Measurements from ENCODE around the gene FAM193A. TPM values are rescaled to one million over a fixed set of nuclear protein-coding genes. Genes with fewer than 3 reads are reported as not detected.

The FAM193A gene
- total RNA-seq, 2 donors from 2014 or later = 36.2 to 36.5 TPM

DNA sequence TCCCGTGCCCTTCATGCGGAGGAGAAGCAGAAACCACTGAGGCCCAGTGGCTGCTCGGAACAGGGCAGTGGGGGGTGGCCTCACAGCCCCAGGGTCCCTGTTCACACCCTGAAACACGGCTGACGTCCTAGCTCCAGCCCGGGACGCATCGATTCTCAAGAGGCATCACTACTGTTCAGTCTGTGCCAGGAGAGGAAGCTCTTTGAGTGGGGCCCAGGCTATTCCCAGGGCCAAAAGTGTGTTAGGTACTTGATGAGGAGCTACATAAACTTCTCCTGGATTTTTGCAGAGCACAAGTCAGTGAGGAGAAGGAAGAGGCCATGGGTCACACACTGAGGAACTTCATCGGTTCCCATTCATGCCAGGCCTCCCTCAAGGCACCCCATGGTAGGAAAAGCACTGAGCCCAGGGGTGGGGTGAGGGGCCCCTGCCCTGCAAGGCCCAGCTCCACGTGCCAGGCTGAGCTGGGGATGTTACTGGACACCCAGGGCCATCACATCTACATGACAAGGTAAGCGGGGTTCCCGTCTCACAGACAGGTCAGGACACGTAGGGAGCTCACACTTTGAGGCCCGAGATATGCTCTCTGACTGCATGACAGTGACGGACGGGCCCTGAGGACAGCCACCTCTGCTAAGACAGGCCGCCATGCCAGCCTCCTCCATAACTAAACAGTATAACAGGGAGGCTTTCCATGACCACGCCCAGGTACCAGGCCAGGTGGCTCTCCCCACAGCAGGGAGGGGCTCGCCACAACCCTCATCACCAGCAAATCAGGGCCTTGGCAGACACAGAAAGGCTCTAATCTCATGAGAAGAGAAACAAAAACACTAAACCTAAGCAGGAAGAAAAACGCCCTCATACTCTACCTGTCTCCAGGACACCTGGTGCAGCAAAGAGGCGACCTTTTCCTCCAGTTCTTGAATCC lies 207.3 kb downstream of the FAM193A start:
- Mint-ChIP-seq H3K27me3 (ENCODE audit: low read depth) (no peaks in the 10 kb centered on the region), H3K36me3 (ENCODE audit: insufficient read depth in 2 of 2) (peaks cover 11 to 38% of the 10 kb centered on the region in 2 donors), H3K4me1 (ENCODE audit: low read depth) (peaks cover 44% of the 10 kb centered on the region), H3K27ac (no peak overlapping the region), H3K4me3 (peak overlapping the region in 1 of 2 donors; percentile 18), H3K9me3 (no peaks in the 10 kb centered on the region)
- no peak for DNase-seq
- no peak for ATAC-seq (replicated peaks in 1 of 2)

GRCh38 chr4:2744576-2745270 lies 208.3 kb downstream of the FAM193A start:
- H3K9me3 Mint-ChIP-seq = no peaks in the 10 kb centered on the region
- peak overlapping the region; percentile 52 for H3K27ac Mint-ChIP-seq
- no peak for DNase-seq
- ATAC-seq (replicated peaks in 1 of 2) = no peak
- H3K4me3 Mint-ChIP-seq = peak overlapping the region; percentile 64 to 88
- H3K36me3 Mint-ChIP-seq (ENCODE audit: insufficient read depth in 2 of 2) = peaks cover 11 to 38% of the 10 kb centered on the region in 2 donors
- H3K27me3 Mint-ChIP-seq (ENCODE audit: low read depth) = no peaks in the 10 kb centered on the region
- H3K4me1 Mint-ChIP-seq (ENCODE audit: low read depth) = peaks cover 53% of the 10 kb centered on the region

GRCh38 chr4:2745516-2745915 lies 209.1 kb downstream of the FAM193A start:
- ATAC-seq (replicated peaks in 1 of 2) (no peak), DNase-seq (no peak)
- H3K4me1 Mint-ChIP-seq (ENCODE audit: low read depth) = peaks cover 59% of the 10 kb centered on the region
- peak overlapping the region; percentile 62 for H3K27ac Mint-ChIP-seq
- H3K27me3 Mint-ChIP-seq (ENCODE audit: low read depth) = no peaks in the 10 kb centered on the region
- peaks cover 11 to 38% of the 10 kb centered on the region in 2 donors for H3K36me3 Mint-ChIP-seq (ENCODE audit: insufficient read depth in 2 of 2)
- peak overlapping the region; percentile 64 to 88 for H3K4me3 Mint-ChIP-seq
- no peaks in the 10 kb centered on the region for H3K9me3 Mint-ChIP-seq

- Mint-ChIP-seq H3K4me3 (peak overlapping the region; percentile 78 to 88), H3K36me3 (ENCODE audit: insufficient read depth in 2 of 2) (peaks cover 9 to 34% of the 10 kb centered on the region in 2 donors), H3K4me1 (ENCODE audit: low read depth) (peaks cover 61% of the 10 kb centered on the region)
These were observed 209.7 kb downstream of the FAM193A start for GRCh38 chr4:2745981-2746806.

GRCh38 chr4:2746891-2747695 lies 210.6 kb downstream of the FAM193A start:
- no peaks in the 10 kb centered on the region for H3K9me3 Mint-ChIP-seq
- H3K27me3 Mint-ChIP-seq (ENCODE audit: low read depth) = no peaks in the 10 kb centered on the region
- no peak for ATAC-seq (replicated peaks in 1 of 2)
- H3K36me3 Mint-ChIP-seq (ENCODE audit: insufficient read depth in 2 of 2) = peaks cover 9 to 31% of the 10 kb centered on the region in 2 donors
- H3K4me3 Mint-ChIP-seq = peak overlapping the region; percentile 78 to 88
- no peak for DNase-seq
- peak overlapping the region; percentile 85 for H3K27ac Mint-ChIP-seq
- H3K4me1 Mint-ChIP-seq (ENCODE audit: low read depth) = peaks cover 70% of the 10 kb centered on the region

More at GRCh38 chr4:2745981-2746806, 209.7 kb downstream of the FAM193A start:
- ATAC-seq (replicated peaks in 1 of 2) (peak; percentile 98), DNase-seq (peak; percentile 96 to 98)
- Mint-ChIP-seq H3K27me3 (ENCODE audit: low read depth) (no peaks in the 10 kb centered on the region), H3K9me3 (no peaks in the 10 kb centered on the region), H3K27ac (peak overlapping the region; percentile 85)

GRCh38 chr4:2750719-2751605 lies 214.5 kb downstream of the FAM193A start:
- Mint-ChIP-seq H3K4me3 (no peak overlapping the region), H3K36me3 (ENCODE audit: insufficient read depth in 2 of 2) (peaks cover 10 to 18% of the 10 kb centered on the region in 2 donors)
- DNase-seq = no peak

DNA sequence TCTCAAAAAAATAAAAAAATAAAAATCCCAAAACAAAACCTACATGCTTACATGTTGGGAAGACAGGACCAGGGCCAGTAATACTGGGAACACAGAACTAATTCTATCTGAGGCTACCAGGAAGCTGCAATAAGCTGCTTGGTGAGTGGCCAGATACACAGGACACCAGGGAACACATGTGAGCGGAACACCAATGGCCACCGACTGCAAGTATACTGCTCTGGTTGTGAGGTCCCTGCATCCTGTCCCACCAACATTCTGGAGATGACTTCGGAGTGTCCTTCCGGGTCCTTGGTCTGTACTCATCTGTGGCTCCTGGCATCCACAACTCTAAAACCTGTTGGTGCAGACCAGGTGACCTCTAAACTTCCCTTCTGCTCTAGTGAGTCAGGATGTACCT lies 217.0 kb downstream of the FAM193A start:
- Mint-ChIP-seq H3K9me3 (no peaks in the 10 kb centered on the region), H3K4me1 (ENCODE audit: low read depth) (peaks cover 67% of the 10 kb centered on the region), H3K4me3 (peak overlapping the region; percentile 15 to 62), H3K27ac (no peak overlapping the region), H3K27me3 (ENCODE audit: low read depth) (no peaks in the 10 kb centered on the region), H3K36me3 (ENCODE audit: insufficient read depth in 2 of 2) (peaks cover 1 to 8% of the 10 kb centered on the region in 2 donors)
- DNase-seq = no peak
- no peak for ATAC-seq (replicated peaks in 1 of 2)

More at GRCh38 chr4:2750719-2751605, 214.5 kb downstream of the FAM193A start:
- Mint-ChIP-seq H3K27me3 (ENCODE audit: low read depth) (no peaks in the 10 kb centered on the region), H3K27ac (no peak overlapping the region), H3K4me1 (ENCODE audit: low read depth) (peaks cover 85% of the 10 kb centered on the region), H3K9me3 (no peaks in the 10 kb centered on the region)
- ATAC-seq (replicated peaks in 1 of 2) = no peak

- no peak for DNase-seq
- peak overlapping the region; percentile 21 for H3K27ac Mint-ChIP-seq
- no peaks in the 10 kb centered on the region for H3K9me3 Mint-ChIP-seq
- ATAC-seq (replicated peaks in 1 of 2) = no peak
- H3K4me3 Mint-ChIP-seq = peak overlapping the region; percentile 78 to 84
- peaks cover 1 to 8% of the 10 kb centered on the region in 2 donors for H3K36me3 Mint-ChIP-seq (ENCODE audit: insufficient read depth in 2 of 2)
- H3K27me3 Mint-ChIP-seq (ENCODE audit: low read depth) = no peaks in the 10 kb centered on the region
- peaks cover 50% of the 10 kb centered on the region for H3K4me1 Mint-ChIP-seq (ENCODE audit: low read depth)
These were observed 218.7 kb downstream of the FAM193A start for GRCh38 chr4:2754848-2755819.

DNA sequence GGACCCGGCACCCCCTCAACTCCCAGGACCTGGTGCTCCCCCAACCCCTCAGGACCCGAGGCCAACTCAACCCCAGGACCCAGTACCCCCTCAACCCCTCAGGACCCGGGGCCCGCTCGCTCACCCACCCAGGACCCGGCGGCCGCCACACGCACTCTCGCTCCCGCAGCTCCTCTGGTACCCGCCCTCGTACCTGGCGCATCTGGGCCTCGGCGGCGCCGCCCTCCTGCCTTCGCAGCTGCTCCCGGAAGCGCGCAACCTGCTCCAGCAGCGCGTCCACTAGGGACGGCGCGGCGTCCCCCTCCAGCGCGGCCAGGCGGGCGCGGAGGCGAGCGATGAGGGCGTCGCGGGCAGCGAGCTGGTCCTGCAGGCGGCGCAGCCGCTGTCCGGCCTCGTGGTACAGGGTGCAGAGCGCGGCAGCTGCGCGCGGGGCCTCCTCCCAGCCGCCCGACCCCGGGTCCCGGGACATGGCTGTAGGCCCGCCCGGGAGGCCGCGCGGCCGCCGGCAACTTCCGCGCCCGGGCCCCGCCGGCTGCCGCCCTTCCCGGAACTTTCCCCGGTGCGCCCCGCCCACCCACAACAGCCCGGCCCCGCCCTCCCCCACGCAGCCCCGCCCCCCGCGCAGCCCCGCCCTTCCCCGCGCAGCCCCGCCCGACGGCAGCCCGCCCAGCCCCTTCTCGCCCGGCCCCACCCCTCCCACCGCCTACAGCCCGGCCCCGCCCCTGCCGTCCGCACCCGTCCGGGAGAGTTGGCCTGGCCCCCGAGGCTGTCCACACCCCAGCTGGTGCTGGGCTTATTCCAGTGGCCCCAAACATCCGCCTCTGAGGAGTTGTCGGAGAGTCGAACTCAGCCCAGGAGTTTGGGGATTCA lies 219.6 kb downstream of the FAM193A start, which contains the start of gene TNIP2:
TNIP2 (minus strand) TSS at position 516 of the 870 bp plus-strand sequence; CDS start at position 469, 47 bp downstream.
- H3K4me3 Mint-ChIP-seq = peak within 1 kb of the TSS; percentile 79 to 84
- H3K9me3 Mint-ChIP-seq = no peaks in the 10 kb centered on the region
- H3K27ac Mint-ChIP-seq = peak within 1 kb of the TSS; percentile 43
- ATAC-seq (replicated peaks in 1 of 2) (peak; percentile 86 to 89), DNase-seq (peak; percentile 83 to 86)
- H3K4me1 Mint-ChIP-seq (ENCODE audit: low read depth) = peaks cover 47% of the 10 kb centered on the region
- no peaks in the 10 kb centered on the region for H3K27me3 Mint-ChIP-seq (ENCODE audit: low read depth)
- peaks cover 1 to 8% of the 10 kb centered on the region in 2 donors for H3K36me3 Mint-ChIP-seq (ENCODE audit: insufficient read depth in 2 of 2)

Data from activated T-cell treated with anti-CD3 and anti-CD28 coated beads, Interleukin-2, amount 50 U/mL, for 72 hours (primary cell).